GM12864 (cell line): ENCODE results near the gene PPP1R18.

Experiments
- DNase-seq: peaks from one replicate; pipeline ENCODE4 v3.0.0-alpha.2; 2011; ENCODE audit warnings: low read depth
- H3K4me3 ChIP-seq: 2 replicates; pipeline ENCODE4 v1.5.1; 2011; ENCODE audit warnings: mild to moderate bottlenecking, low read depth, low read length, control low read depth
- TF ChIP-seq, protein P1 (sequence below): IDR thresholded peaks from 2 replicates; pipeline ENCODE4 v1.5.1; 2011; ENCODE audit warnings: low read depth, mild to moderate bottlenecking, moderate library complexity, low read length, control low read depth, inconsistent platforms; ENCODE audit errors: missing control alignments

The PPP1R18 gene

DNA sequence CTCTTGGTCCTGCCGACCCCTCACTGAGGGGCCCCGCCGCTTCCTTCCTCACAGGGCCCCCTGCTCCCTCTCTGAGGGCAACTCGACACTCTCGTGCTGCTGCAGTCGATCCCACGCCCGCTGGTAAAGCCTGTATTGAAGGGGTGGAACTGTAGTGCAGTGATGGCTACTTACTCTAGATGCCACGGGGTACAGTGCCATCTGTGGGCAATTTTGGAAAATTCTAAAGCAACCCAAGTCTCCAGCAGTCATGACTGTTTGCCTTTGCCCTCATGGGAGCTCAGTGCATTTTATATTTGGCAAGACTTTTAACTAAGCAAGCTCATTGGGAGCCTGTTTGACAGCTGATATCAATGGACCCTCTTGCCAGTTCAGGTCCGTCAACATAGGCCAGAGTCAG, 46.0 kb downstream of the PPP1R18 start:
- TF ChIP-seq, protein P1, sequence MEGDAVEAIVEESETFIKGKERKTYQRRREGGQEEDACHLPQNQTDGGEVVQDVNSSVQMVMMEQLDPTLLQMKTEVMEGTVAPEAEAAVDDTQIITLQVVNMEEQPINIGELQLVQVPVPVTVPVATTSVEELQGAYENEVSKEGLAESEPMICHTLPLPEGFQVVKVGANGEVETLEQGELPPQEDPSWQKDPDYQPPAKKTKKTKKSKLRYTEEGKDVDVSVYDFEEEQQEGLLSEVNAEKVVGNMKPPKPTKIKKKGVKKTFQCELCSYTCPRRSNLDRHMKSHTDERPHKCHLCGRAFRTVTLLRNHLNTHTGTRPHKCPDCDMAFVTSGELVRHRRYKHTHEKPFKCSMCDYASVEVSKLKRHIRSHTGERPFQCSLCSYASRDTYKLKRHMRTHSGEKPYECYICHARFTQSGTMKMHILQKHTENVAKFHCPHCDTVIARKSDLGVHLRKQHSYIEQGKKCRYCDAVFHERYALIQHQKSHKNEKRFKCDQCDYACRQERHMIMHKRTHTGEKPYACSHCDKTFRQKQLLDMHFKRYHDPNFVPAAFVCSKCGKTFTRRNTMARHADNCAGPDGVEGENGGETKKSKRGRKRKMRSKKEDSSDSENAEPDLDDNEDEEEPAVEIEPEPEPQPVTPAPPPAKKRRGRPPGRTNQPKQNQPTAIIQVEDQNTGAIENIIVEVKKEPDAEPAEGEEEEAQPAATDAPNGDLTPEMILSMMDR: no peak
- DNase-seq: no peak
- H3K4me3 ChIP-seq: no peak overlapping the region

DNA sequence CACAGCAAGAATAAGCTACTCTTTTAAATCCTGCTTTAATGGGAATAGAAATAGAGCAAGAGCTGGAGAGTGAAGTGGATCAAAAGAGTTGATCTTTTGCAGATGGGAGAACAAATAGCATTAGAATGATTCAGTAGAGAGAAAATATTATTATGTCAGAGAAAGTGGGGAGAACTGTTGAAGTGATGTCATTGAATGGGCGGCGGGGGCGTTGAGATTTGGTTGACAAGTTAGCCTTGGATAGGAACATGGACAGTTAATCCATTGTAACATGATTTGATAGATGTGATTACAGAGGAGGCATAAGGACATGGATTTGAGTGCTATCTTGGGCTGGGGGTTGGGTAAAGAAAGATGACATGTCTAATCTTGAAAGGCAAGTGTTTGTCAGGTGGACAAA, 50.6 kb downstream of the PPP1R18 start:
- TF ChIP-seq, protein P1: no peak
- no peak for DNase-seq
- no peak overlapping the region for H3K4me3 ChIP-seq

DNA sequence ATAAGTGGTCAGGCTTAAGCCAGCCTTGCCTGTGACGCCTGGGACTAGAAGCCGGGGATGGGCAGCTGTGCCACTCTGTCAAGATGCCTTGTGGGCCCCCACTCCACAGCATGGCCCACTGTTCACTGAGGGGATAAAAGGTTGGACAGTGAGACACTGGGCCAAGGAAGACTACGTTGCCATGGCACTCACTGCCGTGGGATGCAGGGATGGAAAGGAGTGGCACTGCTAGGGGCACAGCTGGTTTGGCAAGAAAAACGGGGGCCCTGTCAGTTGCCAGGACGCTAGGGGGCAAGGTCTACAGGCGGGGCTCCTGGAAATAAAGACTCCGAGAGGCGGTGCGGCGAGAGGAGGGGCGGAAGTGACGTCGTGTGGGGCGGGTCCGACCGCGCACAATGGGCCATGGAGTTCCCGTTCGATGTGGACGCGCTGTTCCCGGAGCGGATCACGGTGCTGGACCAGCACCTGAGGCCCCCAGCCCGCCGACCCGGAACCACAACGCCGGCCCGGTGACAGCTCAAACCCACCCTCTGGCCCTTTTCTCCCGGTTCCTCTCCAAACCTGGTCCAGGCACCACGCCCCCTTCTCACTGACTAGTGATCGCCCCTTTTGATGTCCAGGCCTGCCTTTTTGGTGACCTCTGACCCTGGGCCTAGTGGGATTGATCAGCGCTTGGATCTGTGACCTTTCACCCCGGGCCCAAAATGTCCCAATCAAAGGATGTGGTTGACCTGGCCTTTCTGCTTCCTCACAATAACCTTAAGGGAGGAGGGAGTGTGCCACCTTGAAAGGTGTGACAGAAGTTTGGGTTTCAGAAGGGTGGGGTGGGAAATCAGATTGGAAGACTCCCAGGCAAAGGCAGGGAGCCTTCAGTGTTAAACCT, 59.7 kb downstream of the PPP1R18 start, which contains the start of gene ATAT1:
Gene ATAT1 (plus strand): TSS at position 391 of the 883 bp plus-strand sequence.
- H3K4me3 ChIP-seq: peak within 1 kb of the TSS; percentile 79
- TF ChIP-seq, protein P1: peak; percentile 58
- DNase-seq: no peak
